Mucosa of gallbladder (tissue), 1 donor: ENCODE measurements around the gene FOXN1. TPM values are rescaled to one million over a fixed set of nuclear protein-coding genes. Genes with fewer than 3 reads are reported as not detected.
"Not testable (repeated sequence)": the region's sequence is repeated elsewhere in the genome, so short reads cannot be mapped to it uniquely, and the experiment has no call there.

Experiments
- DNase-seq: peaks from one replicate; pipeline ENCODE4 v3.0.0-alpha.2; 2020; ENCODE audit warnings: low spot score
- total RNA-seq: library from RNA; stranded (reverse); gene quantifications from one replicate; pipeline ENCODE4 v1.2.1, GENCODE V29; 2021
- donor health status: DM: no; HTN: no; CAD: no.

FOXN1 gene
- 0.06 TPM for total RNA-seq

- DNase-seq, result no peak
Measured at GRCh38 chr17:28505986-28506665, at the start of gene FOXN1. Gene FOXN1 (plus strand): TSS chr17:28506348. CDS start chr17:28523970, 17,622 bp downstream.

GRCh38 chr17:28457890-28458289 is 48.3 kb upstream of the FOXN1 start:
- DNase-seq, result no peak

- not testable (repeated sequence) for DNase-seq
Measured at GRCh38 chr17:28458881-28459280, 47.3 kb upstream of the FOXN1 start.

GRCh38 chr17:28460901-28461300 is 45.2 kb upstream of the FOXN1 start:
- DNase-seq, result no peak

- no peak for DNase-seq
Measured at GRCh38 chr17:28466001-28466400, 40.1 kb upstream of the FOXN1 start.

GRCh38 chr17:28466521-28467048 is 39.6 kb upstream of the FOXN1 start:
- DNase-seq, result no peak

GRCh38 chr17:28467456-28468025 is 38.6 kb upstream of the FOXN1 start:
- DNase-seq, result no peak

GRCh38 chr17:28468033-28468735 is 38.0 kb upstream of the FOXN1 start:
- not testable (repeated sequence) for DNase-seq

GRCh38 chr17:28468781-28469180 is 37.4 kb upstream of the FOXN1 start:
- DNase-seq, result no peak

GRCh38 chr17:28469376-28469775 is 36.8 kb upstream of the FOXN1 start:
- no peak for DNase-seq

GRCh38 chr17:28470266-28470913 is 35.8 kb upstream of the FOXN1 start:
- no peak for DNase-seq

GRCh38 chr17:28470914-28471366 is 35.2 kb upstream of the FOXN1 start:
- DNase-seq, result peak; percentile 44

GRCh38 chr17:28471531-28472342 is 34.4 kb upstream of the FOXN1 start:
- DNase-seq, result no peak

GRCh38 chr17:28472871-28473497 is 33.2 kb upstream of the FOXN1 start:
- DNase-seq, result no peak

- DNase-seq, result peak; percentile 76
Measured at GRCh38 chr17:28473542-28473941, 32.6 kb upstream of the FOXN1 start, which contains the start of gene SLC13A2. Gene SLC13A2 (plus strand): TSS chr17:28473644. CDS start chr17:28473713, 69 bp downstream.

- DNase-seq, result no peak
Measured at GRCh38 chr17:28474111-28474531, 32.0 kb upstream of the FOXN1 start.

- DNase-seq, result peak; percentile 68
Measured at GRCh38 chr17:28475151-28475900, 30.8 kb upstream of the FOXN1 start.

GRCh38 chr17:28476076-28476865 is 29.9 kb upstream of the FOXN1 start:
- DNase-seq, result no peak

GRCh38 chr17:28477928-28478327 is 28.2 kb upstream of the FOXN1 start:
- DNase-seq, result no peak
